Stimulated activated CD4-positive, alpha-beta T cell treated with anti-CD3 and anti-CD28 coated beads, Interleukin-1b, Interleukin-23, amount 100 ng/mL, for 4 hours (primary cell): ENCODE results near the gene LINC01488.

ENCODE experiments used
- DNase-seq, 2 donors: peaks; one replicate each; pipeline ENCODE4 v3.0.0-alpha.2; 2020; ENCODE audit warnings: low read depth in 2 of 2

LINC01488 gene

DNA sequence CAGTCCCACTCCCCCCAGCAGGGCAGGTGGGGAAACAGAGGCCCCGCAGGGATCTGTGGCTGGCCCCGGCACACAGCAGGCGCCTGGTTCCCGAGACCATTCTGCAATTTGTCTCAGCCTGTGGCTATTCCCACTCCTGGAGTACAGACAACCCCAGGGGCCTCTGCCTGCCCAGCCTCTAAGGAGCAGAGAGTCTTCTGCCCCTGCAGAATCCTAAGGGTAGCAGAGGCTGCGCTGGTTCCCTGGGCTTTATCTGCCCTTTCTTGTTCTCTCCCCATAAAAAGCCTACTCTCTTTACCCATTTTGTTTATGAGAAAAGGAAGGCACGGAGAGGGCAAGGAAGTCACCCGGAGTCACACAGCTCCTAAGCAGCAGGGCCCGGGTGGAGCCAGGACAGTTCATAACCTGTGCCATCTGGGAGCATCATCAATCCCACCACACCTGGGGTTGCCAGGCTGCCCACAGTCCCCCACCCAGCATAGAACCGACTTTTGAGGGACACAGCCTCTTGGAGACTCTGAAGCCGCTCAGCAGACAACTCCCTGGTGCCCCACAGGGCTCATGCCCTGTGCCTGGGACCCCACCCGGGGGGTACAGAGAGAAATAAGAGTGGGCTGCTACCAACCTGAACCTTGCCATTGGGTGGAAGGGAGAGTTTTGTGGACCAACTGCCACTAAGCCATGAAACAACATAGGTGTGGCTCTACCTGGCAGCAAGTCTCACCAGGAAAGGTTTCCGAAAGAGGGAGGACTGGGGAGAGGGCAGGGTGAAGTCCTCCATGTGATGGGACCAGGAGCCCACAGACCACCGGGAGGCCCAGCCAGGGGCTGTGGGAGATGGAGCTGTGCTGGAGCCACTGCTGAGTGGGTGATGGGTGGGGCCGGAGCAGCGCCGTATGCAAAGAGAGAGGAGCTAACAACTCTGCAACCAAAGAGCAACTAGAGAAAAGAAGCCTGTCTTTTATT lies 17.2 kb upstream of the LINC01488 start:
- no peak for DNase-seq

DNA sequence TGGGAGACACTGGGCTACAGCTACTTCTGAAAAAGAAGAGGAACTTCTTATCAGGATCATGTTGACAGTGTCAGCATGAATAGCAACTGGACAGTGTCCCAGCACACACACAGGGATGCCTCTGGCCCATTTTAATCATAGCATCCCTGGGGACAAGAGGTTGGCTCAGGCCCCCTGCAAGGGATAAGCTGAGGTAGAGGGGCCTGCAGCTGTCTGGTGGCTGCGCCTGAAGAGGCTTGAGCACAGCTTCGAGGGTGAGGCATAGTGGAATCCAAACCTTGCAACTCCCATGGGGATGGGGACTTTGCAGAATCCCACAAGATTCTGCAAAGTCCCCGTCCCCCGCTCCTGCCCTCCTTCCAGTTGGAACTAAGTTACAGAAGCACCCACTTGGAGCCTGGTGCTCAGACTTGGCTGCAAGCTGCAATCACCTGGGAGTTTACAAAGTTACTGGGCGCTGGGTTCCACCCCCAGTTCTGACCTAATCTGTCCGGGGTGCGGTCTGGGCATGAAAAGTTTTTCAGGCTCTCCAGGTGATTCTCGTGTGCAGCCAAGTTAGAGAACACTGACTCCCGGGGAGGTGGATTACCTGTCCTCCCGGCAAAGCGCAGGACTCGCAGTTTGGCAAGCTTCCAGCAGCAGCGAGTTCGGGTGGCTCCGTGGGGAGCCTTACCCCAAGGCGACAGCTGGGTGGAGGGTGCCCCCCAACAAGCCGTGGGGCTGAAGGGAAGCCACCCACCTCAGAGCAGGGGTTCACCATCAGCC lies 16.0 kb upstream of the LINC01488 start:
- DNase-seq = no peak

DNA sequence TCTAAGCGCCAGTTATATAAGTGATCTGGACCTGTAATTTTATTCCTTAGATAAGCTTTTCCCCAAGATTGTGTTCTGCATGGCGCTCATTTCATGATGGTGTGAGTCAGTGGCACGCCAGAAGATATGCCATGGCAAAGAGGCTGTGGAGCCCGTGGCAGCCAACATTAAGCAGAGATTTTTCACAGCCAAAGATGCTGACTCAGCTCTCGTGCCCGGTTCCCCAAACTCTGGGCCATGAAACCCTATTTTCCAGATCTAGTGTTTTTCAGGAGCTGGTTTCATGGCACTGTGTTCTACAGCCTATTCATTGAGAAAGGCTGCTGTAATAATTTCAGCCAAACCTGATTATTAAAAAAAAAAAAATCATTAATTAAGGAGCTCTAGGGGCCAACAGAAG lies 15.4 kb upstream of the LINC01488 start:
- DNase-seq = no peak

DNA sequence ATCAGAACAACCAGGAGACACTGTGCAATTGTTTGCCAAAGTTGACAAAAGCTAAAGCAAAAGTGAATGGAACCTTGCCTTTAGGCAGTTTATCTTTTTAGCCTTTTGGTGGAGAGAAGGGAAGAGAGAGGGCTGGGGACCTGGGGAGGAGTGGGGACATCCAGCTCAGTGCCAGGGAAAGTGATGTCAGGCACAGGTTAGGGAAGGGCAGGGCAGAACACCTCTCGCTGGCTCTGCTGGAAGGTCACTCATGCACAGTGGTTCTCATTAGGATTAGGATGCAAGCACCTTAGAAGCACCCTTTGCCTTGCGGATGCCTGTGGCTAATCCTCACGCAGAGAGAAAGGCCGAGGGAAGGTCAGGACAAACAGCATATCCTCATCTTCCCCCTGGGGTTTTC lies 14.3 kb upstream of the LINC01488 start:
- DNase-seq = no peak

DNA sequence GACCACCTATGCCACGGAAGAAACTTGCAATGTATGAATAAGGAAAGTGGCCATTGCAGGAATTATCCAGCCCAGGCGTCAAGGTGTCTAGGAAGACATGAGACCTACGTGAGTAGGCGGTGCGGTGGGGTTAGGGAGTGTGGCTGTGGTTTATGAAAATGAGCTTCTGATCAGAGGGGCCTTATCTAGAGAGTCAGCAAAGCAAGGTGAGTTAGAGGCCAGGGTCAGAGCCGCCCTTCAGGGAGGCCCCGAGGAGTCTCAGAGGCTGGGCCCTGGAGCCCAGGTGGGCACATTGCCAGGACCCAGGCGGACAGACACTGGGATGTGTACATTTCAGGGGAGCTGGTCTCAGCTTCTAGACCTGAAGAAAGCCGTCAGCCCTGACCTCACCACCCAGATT lies 13.8 kb upstream of the LINC01488 start:
- DNase-seq = no peak

DNA sequence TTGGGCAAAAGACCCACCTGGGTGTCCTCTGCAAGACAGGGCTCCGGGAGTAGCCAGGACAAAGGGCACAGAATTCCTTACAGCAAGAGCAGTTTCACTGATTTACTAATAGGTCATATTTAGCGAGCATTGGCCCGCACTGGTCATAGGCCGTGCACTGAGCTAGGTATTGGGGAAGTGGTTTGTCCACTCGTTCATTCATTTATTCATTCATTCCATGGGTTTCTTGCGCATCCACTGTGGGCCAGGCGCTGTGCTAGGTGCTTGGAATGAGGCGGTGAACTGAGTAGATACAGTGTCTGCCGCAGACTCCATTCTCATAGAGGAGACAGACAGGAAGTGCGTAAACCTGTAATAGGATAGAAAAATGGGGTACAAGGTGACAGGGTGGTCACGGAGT lies 13.2 kb upstream of the LINC01488 start:
- DNase-seq = no peak

DNA sequence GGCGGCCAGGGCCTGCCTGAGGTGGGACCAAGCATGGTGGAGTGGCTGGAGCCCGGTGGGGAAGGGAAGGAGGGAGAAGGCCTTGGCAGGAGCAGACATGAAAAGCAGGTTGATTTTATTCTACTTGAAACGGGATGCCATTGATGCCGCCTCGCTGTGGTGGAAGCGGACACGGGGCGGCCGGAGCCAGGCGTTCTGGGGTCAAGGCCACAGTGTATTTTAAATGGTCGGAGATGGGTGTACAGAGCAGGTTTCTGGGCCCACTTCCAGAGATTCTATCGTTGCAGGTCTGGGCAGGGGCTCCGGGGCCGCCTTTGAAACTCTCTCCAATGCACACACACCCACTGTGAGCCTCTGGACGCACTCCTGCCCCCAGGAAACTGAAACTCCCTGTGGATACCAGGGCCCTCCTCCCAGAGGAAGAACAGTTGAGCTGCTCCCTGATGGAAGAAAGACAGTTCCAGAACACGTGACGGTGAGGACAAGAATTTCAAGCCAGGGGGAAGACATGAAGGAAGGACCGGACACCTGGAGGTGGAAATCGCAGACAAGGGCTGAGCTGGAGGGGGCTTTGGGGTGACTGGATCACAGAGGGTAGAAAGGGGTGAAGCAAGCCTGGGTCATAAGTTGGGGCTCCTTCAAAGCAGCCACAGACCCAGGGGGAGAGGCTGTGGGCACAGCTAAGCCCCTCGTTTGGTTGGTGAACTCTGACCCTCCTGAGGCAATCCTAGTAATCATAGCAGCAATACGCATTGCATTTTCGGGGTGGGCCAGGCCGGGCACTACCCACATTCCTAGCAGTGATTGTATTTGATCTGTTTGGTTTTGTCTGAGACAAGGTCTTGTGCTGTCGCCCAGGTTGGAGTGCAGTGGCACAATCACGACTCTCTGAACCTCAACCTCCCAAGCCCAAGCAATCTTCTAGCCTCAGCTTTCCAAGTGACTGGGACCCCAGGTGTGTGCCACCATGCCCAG lies 12.3 kb upstream of the LINC01488 start:
- DNase-seq = no peak

DNA sequence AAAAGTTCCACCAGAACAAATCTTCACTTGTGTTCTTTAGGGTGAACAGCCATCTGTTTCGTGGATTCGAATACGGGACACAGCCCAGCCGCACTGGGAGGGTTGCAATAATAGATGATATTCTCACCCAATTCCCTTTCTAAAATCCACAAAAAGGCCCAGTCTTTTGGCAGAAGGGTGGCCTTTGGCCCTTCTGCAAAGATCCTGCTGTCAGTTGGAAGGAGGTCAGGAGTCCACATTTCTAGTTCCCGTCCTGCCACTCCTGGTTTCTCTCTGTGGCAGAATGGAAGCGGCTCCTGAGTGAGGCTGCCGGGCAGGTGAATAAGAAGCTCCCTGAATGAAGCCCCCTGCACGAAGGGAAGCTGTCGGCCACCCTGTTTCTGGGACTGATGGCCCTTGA lies 11.2 kb upstream of the LINC01488 start:
- DNase-seq = no peak

DNA sequence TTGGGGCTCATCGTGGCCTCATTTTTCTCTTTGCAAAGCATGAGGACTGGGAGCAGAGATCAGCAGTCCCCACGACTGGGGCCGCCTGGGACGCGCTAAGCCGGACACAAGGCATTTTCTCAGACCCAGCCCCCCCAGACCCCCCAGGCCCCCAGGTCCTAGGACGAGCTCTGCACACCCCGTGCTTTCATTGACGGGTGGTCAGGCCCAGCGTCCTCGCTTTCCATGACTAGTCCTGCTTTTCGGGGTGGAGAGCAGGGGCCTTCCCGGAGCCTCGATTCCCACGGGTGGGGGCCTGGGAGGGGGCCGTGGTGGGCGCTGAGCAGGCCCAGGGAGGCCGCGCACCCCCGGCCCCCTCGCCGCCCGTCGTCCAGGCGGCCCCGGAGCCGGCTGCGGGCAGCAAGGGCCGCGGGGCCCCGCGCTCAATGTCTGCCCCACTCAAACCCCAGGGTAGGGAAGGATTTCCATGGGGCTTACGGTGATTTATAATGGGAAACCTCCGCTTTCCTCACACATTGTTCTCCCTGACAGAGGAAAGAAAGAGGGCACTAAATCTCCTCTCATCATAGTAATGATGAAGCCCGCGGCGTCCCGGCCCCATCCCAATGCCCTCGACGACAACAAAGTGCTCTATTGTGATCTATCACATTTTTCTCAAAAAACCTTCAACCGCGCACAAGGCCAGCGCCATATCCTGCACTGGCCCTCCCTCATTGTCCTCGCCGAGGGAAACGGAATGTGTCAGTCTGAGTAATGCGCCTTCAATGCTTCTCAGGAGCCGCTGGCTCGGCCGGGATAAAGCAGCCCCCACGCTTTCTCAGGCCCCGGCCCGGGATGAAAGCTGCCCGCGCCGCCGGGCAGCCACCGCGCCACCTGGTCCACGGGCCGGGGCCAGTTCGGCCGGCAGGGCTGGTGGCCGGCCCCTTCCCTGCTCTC lies 10.4 kb upstream of the LINC01488 start:
- DNase-seq = no peak

DNA sequence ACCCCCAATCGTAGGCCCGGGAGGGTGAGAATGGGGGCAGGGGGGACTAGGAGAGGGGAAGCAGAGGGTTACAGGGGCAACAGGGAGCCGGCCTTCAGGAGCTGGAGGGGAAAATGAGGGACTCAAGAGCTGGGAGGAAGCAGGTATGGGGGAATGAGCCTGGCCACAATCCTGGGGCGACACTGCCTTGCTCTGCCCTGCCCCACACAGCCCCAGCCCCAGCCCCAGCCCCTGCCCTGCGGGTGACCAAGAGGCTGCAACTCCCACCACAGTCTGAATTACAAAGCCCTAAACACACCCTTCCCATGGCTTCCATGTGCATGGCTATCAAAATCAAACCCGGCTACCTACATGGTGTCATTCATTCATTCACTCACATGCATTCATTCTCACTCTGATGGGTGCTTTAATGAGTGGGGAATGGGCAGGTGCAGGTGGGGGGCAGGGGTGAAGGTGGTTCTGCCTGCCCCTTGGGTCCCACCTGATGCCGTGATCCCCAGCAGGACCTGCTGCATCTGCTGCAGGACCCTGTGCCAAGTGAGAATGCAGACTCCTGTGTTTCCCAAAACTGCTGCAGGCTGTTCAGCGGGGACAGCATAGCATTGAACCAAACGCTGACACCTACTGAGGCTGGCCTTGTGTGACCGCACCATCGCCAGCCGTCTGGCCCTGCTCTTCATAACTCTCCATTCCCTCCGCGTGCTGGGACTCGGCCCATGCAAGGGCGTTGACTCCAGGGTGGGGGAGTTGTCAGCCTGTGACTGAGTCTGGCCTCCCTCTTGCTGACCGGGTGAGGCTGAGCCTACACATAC lies 9.5 kb upstream of the LINC01488 start:
- no peak for DNase-seq

DNA sequence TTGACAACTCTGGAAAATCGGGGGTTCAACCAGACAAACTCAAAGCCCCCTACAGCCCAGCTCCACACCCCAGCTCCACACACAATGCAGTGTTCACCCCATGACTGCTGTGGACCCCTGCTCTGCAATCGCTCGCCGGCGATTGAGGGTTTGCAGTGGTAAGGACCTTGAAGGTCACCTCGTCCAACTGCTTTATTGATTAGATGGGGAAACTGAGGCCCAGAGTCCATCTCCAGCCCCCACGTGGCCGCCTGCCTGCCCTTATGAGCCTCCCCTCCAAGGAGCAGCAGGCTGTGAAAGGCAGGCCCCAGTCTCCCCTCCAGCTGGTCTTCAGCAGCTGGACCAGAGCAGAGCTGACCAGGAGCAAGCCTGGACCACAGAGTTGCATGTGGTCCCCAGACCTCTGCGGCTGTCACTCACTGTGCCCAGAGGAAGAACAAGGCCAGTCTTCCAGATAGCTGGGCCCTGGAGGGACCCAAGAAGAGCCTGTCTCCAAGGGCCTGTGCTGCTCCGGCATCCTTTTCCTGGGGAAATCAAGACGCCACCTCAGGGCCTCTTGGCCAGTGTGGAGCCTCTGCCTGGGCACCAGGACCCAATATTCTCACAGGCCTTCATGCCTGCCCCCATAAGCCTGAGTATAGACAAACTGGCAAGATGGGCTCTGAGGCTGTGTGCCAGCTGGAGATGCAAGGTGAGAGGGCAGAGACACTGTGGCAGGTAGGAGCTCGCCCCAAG lies 8.8 kb upstream of the LINC01488 start:
- no peak for DNase-seq

DNA sequence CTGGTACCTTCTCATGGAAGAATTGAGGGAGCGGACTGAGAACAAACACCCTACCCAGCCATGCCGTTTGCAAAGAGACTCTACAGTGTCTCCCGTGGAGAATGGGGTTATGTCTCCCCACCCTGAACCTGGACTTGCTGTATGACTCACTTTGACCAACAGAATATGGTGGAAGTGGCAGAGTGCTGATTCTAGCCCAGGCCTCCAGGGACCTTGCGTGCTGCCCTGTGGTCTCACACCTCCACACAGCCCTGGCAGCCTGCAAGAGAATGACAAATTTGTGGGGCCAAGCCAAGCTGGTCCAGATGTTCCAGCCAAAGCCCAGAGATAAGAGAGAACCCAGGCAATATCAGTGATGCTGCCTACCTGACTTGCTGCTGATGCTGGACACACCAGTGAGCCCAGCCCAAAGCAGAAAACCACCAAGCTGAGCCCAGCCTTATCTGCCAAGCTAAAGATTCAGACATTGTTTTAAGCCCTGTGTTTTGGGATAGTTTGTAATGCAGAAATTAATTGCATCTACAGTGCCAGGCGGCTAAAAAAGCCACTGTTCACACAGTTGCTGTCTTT lies 8.1 kb upstream of the LINC01488 start:
- DNase-seq = no peak

DNA sequence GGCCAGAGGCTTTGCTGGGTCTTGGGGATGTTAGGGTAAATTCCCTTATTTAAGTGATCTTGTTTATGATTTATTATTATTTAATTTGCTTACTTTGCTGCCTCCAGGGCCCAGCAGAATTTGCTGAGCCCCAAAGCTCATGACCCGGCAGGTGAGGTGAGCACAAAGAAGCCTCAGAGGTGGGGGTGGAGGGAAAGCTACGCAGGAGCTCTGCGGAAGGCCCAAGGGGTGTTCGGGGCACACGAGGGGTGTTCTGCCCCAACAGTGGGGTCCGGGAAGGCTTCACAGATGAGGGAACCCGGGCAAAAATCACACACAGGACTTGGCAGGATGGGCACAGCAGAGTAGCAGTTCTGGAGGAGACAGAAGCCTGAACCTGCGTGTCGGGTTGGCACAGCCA lies 6.7 kb upstream of the LINC01488 start:
- DNase-seq = no peak

DNA sequence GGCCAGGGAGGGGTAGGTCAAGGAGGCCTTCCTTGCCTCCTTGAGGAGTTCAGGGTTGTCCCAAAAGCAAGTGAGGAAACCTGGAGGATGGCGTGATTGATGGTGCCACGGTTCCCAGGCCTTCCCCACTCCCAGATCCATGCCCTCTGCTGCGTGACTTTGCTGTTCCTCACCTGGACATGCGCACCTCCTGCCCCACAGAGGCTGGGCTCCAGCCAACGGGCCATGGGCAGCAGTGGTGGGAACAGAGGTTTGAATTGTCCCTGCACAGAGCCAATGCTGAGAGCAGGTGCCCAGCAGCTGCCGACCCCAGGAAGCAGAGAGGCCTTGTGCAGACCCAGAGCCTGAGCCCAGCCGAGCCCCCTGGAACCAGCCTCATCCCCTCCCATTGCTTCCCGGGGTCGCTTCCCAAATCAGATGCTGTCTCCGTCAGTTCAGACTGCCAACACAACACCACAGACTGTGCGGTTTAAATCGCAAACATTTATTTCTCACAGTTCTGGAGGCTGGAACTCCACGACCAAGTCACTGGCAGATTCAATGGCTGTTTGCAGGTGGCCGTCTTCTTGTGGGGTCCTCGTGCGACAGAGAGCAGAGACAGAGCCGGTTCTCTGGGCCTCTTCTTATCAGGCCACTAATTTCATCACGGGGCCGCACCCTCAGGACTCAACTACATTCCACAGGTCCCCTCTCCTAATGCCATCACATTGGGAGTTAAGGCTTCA lies 6.2 kb upstream of the LINC01488 start:
- DNase-seq = no peak

DNA sequence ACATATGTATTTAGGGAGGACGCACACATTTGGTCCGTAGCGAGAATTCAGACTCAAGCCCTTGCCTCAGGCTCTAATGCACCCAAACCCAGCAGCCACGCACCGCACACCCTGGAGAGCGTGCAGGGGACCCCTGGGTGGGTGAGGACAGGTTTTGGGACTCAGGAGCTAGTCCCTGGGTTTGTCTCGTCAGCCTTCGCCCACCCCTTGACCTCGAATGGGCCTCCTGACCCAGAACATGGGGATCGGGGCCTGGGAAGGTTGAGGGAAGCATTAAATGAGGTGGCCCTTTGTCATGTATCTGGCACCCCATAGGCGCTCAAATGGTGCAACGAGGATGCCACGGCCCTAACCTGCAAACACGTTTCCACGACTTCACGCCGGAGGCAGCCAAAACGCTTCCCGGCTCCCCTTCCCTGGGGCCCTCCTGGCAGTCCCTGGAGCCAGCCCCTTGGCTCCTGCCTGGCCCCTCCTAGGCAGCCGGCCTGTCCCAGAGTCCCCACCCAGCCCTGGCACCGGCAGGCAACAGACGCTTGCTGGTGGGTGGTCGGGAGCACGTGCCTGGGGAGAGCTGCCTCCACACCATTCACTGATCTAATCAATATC lies 5.5 kb upstream of the LINC01488 start:
- DNase-seq = no peak

DNA sequence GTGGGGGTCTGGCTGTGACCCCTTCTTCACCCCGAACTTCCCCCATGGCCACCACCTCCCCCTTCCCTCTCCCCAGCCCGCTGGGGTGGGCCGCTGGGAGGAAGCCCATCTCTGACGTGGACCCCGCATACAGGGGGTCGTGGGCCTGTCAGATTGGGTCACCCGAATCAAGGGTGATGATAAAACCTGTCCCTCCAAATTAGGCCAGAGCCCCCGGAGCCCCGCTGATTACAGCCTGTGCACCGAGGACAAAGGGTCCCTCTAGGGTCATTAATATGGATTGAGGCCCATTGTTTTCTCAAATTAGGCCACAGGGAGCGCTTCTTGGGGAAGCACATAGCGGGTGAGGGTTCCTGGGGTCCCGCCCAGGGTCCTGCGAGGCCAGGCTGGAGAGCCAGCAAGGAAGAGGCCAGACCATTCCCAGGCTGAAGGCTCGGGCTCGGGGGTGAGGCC lies 4.9 kb upstream of the LINC01488 start:
- no peak for DNase-seq

DNA sequence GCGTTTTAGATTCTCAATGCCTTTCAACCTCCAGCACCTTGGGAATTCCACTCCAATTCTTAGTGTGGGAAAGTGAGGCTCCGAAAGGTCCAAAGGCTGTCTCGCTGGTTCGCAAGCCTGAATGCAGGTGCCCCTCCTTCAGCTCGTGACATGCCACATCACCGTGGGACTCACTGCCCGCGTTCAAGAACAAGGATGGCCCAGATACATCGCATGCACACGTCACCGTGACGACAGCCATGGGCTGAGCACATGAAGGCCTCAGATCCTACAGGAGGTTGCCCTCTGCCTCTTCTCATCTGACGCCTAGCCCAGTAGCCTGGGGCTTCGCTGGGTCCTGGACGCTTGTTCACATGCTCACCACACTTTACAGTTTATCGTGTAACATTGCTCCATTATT lies 4.4 kb upstream of the LINC01488 start:
- DNase-seq = no peak
